ENCODE measurements around the gene LETM1. TPM values are rescaled to one million over a fixed set of nuclear protein-coding genes. Genes with fewer than 3 reads are reported as not detected.

The LETM1 gene
- total and polyA plus RNA-seq, 2 of the 13 experiments (the other 11 are each of a cell fraction or from before 2014, with no cell fraction given) = 9.7 to 41.6 TPM

GRCh38 chr4:1797298-1797860 is 58.6 kb downstream of the LETM1 start (continued):
- no peak for TF ChIP-seq ZNF362 (CRISPR knock-in tag; IDR thresholded peaks at IDR 0.05; ENCODE audit: borderline replicate concordance)
- no peak for TF ChIP-seq NR2F2 (IDR thresholded peaks at IDR 0.05; ENCODE audit: borderline replicate concordance, low read depth)
- 0 out of 2 replicates have a peak, but pooled peaks have one; percentile 23 for TF ChIP-seq ZSCAN30 (CRISPR knock-in tag; IDR thresholded peaks at IDR 0.05)
- peak; percentile 10; the same call in 1 of the 2 replicates for TF ChIP-seq ZFX (CRISPR knock-in tag; IDR thresholded peaks at IDR 0.05; ENCODE audit: low read depth)
- TF ChIP-seq RFX1 (IDR thresholded peaks at IDR 0.05) = no peak
- no peak for TF ChIP-seq DNMT1 (CRISPR knock-in tag; IDR thresholded peaks at IDR 0.05)
- no peak for TF ChIP-seq NFIC (IDR thresholded peaks at IDR 0.05; ENCODE audit: low read length)
- 0 out of 2 replicates have a peak, but pooled peaks have one; percentile 14 for TF ChIP-seq GFI1 (CRISPR knock-in tag; IDR thresholded peaks at IDR 0.05; ENCODE audit: borderline replicate concordance)
- 0 out of 2 replicates have a peak, but pooled peaks have one; percentile 24 for TF ChIP-seq ZNF891 (CRISPR knock-in tag; IDR thresholded peaks at IDR 0.05)
- peak; percentile 71 for TF ChIP-seq ZNF687 (CRISPR knock-in tag; IDR thresholded peaks at IDR 0.05)
- no peak for TF ChIP-seq NFKBIZ (CRISPR knock-in tag; IDR thresholded peaks at IDR 0.05)
- peak; percentile 15 for TF ChIP-seq MED8 (CRISPR knock-in tag; IDR thresholded peaks at IDR 0.05; ENCODE audit: insufficient replicate concordance)
- TF ChIP-seq ZBED4 (CRISPR knock-in tag; IDR thresholded peaks at IDR 0.05; ENCODE audit: borderline replicate concordance) = no peak
- TF ChIP-seq ZFP91 (CRISPR knock-in tag; IDR thresholded peaks at IDR 0.05; ENCODE audit: borderline replicate concordance) = peak; percentile 35; the same call in 1 of the 2 replicates
- TF ChIP-seq ZNF180 (CRISPR knock-in tag; IDR thresholded peaks at IDR 0.05; ENCODE audit: borderline replicate concordance, low read depth) = no peak
- TF ChIP-seq PATZ1 (CRISPR knock-in tag; IDR thresholded peaks at IDR 0.05) = peak; percentile 67
